IMR-90 (cell line): ENCODE measurements around the gene PGM2. TPM values are rescaled to one million over a fixed set of nuclear protein-coding genes. Genes with fewer than 3 reads are reported as not detected.

Experiments used
- MAZ ChIP-seq: IDR thresholded peaks from 2 replicates; pipeline ENCODE4 v1.6.1; 2012; ENCODE audit warnings: low read depth, mild to moderate bottlenecking, low read length, improper control_type of control experiment, moderate library complexity, borderline replicate concordance
- RCOR1 ChIP-seq: IDR thresholded peaks from 2 replicates; pipeline ENCODE4 v1.6.1; 2012; ENCODE audit warnings: mild to moderate bottlenecking, low read length, improper control_type of control experiment; ENCODE audit not compliant: insufficient replicate concordance
- polyA plus RNA-seq, 3 experiments: library from polyadenylated mRNA; depleted of rRNA; stranded (reverse); fragments of >200 nt; gene quantifications; 2 replicates each; pipeline ENCODE4 v1.2.3, GENCODE V29; 2012; ENCODE audit warnings: low replicate concordance in 1 of 3
- total RNA-seq: library from RNA; depleted of rRNA; stranded (reverse); fragments of >200 nt; gene quantifications from 2 replicates; pipeline ENCODE4 v1.2.3, GENCODE V29; 2012; rRNA removed
- TF ChIP-seq, protein P1 (sequence below): conservative IDR thresholded peaks from 2 replicates; pipeline ENCODE4 v1.5.1; 2012; ENCODE audit warnings: mild to moderate bottlenecking, low read depth, low read length, improper control_type of control experiment

The PGM2 gene
- total and polyA plus RNA-seq, 2 of the 4 experiments (the other 2 are of a cell fraction): 18.7 to 26.2 TPM

DNA sequence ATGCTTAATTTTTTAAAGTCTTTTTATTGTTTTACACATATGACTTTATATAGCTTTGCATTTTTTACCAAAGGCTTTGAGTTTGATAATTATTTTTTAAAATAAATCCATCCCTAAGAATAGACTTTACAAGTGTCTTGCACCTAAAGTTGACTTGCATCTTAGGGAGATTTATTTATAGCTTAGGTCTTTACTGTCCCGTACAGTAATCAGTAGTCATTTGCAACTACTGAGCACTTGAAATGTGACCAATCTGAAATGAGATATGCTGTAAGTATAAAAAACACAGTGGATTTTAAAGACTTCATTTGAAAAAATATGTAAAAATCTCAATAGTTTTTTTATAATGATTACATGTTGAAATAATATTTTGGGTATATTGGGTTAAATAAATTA lies 83.6 kb downstream of the PGM2 start (continued):
- TF ChIP-seq, protein P1, sequence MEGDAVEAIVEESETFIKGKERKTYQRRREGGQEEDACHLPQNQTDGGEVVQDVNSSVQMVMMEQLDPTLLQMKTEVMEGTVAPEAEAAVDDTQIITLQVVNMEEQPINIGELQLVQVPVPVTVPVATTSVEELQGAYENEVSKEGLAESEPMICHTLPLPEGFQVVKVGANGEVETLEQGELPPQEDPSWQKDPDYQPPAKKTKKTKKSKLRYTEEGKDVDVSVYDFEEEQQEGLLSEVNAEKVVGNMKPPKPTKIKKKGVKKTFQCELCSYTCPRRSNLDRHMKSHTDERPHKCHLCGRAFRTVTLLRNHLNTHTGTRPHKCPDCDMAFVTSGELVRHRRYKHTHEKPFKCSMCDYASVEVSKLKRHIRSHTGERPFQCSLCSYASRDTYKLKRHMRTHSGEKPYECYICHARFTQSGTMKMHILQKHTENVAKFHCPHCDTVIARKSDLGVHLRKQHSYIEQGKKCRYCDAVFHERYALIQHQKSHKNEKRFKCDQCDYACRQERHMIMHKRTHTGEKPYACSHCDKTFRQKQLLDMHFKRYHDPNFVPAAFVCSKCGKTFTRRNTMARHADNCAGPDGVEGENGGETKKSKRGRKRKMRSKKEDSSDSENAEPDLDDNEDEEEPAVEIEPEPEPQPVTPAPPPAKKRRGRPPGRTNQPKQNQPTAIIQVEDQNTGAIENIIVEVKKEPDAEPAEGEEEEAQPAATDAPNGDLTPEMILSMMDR: no peak
- TF ChIP-seq MAZ (no peak), RCOR1 (no peak)

Other genes with a start within 250 kb of the PGM2 start
- gene RELL1, start 140.3 kb upstream of the PGM2 start, total RNA-seq: 39.6 and 53.6 TPM in 2 replicates
- 6.8 TPM in 2 replicates for gene RELL1, start 140.3 kb upstream of the PGM2 start, polyA plus RNA-seq (2012; rRNA removed)
- 90.3 and 104 TPM in 2 replicates for gene TBC1D1, start 64.4 kb downstream of the PGM2 start, total RNA-seq
- 37.0 and 42.4 TPM in 2 replicates for gene TBC1D1, start 64.4 kb downstream of the PGM2 start, polyA plus RNA-seq (2012; rRNA removed)
- not detected in 2 replicates for gene PTTG2, start 133.7 kb downstream of the PGM2 start, total RNA-seq
- not detected in 2 replicates for gene PTTG2, start 133.7 kb downstream of the PGM2 start, polyA plus RNA-seq (2012; rRNA removed)